Measurements from ENCODE around the gene P3H2.
"Not testable (repeated sequence)": the region's sequence is repeated elsewhere in the genome, so short reads cannot be mapped to it uniquely, and the experiment has no call there.

Gene P3H2

DNA sequence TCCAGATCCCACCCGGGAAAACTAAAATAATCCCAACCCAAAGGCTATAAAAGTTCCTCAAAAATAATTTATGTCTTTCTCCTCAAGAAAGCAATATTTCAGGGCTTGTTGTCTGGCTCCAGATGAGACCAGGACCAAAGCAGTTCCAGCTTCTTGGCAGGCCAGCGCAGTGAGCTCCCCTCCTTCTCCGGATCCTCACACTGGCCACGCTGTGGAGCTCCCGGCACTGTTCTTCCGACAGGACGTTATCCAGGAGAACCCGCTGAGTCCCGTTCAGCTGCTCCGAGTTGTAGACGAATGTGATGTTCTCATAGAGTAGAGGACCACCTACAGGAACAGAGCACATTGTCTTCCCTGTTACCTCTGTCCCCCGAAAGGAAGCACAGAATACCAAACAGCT, 146.3 kb downstream of the P3H2 start:
- no peak for DNase-seq

DNA sequence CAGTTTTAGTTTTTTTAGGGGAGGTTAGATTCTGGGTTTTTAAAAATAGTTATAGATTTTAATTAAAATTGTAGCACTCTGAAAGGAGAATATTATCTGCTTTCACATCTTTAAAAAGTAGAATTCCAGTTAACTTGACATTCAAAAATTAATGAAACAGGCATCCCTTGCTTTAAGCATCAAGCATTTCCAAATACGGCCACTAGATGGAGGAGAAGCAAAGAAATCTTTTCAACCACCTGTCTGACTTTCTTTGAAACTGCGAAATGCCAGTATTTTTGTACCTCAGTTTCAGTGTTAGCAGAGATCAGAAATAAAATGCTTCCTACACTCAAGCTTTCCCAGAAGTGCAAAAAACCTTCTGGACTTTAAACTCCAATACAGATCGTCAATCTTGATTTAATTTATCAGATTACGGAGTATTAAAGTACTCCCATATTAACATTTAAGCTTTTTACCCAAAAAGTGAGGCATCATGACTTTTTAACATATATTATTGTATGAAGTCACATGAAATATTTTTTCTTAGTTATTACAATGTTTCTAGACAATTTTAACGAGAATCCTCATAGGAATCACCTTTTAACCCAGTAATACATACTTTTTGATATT, 153.3 kb downstream of the P3H2 start:
- DNase-seq, result peak; percentile 18

DNA sequence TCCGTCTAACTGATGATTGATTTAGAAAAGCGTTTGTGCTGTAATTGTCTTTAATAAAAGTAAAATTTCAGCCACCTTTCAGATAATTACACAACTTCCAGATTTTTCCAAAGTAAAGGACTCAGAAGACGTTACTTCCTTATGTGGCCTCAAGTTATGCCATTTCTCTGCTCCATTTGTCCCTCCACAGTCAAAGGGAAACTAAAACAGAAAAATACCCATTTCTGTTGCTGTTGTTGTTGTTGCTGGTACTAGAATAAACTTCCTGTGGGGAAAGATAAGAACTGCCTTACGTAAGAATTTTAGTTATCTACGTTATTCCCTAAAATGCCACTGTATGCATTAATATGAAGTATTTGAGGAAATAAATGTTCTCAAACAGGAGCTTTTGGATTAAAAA, 153.9 kb downstream of the P3H2 start:
- no peak for DNase-seq

DNA sequence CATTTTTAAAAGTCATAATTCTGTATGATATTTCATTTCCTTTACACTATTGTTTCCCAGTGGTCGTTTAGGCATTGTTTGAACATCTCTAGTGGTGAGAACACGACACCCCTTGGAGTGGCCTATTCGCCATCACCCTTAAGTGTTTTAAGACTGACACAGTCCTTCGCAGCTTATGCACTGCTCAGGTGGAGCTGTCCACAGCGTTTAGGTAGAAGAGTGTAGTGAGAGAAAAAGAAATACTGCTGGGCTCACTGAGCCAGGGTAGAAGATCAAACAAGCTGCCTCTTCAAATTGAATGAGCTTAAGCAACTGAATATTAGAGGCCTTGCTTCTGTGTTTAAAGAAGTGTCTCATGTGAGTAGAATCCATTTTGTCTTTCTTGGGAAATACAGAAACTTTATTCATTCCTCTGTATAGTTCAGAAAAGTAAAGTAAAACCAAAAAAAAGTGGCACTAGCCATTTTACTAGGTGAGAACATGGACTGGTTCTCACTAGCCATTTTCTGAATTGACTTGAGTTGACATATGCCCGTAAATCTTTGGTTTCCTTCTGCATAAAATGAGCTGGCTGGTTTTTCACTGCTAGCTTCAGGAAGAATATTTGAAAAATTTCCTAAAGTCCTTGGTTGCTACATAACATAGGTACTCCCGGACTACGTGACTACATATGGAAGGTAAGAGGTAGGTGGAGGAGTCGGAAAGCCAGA, 155.9 kb downstream of the P3H2 start:
- no peak for DNase-seq

- DNase-seq, result no peak
These were observed 158.2 kb downstream of the P3H2 start for GRCh38 chr3:189962466-189962865.

DNA sequence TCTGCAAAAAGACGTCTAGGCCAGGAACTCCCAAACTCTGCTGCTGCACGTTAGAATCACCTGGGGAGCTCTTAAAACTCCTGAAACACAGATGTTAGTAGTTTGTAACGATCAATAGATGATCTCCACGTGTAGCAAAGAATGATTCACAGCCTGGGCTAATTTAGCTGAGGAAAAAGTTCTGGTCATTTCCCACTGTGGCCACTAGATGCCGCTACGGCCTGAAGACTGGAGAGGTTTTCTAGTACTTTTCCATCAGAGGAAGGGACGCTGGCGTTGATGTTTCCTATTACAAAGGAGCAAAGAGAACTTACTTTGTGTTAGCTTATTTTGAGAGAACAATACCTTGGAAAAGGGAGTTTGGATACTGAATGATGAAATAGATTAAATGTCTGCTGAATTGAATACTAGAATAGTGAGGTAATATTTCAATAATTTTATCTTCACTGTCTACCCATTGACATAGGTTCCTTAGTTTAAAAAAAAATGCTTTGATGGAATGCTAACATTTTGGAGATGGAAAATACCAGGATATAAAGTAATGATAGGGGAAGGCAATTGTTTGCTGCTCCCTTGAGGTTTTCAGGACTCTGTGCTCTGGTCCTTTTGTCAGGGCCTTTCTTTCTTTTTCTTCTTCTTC, 159.1 kb downstream of the P3H2 start:
- DNase-seq, result peak; percentile 10

- not testable (repeated sequence) for DNase-seq
These were observed 159.6 kb downstream of the P3H2 start for GRCh38 chr3:189961086-189961485.

DNA sequence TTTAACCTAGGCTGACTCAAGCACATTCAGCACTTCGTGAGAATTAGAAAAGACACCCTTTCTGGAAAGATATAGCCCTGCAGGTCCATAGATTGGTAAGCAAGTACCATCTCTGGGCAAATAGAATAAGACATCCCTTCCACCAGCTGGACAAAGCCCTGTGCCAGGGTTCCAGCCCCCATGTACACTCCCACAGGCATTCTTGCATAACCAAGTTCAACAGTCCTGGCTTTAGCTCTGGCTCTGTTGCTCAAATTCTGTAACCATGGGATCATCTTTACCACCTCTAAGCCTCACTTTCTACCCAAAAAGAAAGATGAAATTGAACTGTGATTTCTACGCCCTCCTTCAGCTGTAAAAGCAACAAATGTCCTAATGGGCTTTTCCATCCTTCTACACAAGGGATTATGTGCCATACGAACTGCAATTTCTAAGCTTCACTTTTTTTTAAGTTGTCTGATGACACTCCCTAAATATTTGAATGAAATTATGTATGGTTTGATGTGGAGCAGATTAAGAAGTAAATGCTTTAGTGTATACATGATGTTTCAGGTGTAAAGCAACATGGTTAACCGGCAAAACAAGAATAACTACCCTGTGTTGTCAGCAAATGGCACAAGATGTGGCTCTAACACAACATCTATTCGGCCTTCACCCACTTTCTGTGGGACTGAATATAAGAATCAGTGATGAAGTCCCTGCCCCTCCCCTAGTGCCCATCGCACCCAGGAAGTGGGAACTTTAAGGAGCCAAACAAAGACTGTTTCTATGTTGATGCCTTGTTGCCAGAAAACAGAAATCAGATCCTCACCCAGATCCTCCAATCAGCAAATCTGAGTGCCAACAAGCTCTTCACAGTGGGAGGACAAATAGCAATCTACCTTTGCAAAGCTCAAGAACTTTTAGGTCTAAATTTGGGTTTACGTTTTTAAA, 165.7 kb downstream of the P3H2 start:
- no peak for DNase-seq

- DNase-seq, result no peak
These were observed 167.1 kb downstream of the P3H2 start for GRCh38 chr3:189953551-189953950.

- DNase-seq, result no peak
These were observed 168.4 kb downstream of the P3H2 start for GRCh38 chr3:189952272-189952671.

DNA sequence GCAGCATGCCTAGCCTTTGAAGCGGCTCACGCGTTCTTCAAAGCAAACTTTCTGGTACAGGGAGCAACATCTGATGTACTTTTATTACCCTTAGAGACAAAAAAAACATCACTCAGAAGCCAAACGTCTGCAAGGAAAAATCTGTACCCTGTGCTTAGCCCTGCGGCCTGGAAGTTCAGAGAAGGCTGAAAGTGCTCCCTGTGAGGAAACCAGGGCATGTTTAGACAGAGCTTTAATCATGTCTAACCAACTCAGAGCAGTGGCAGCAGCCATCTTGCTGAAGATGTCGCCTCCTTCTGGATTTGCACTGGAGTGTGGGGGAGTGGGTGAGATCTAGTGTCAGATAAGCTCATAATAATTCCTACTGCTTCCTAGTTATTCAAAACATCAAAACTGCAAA, 170.4 kb downstream of the P3H2 start:
- no peak for DNase-seq

GRCh38 chr3:189949580-189949979, 171.1 kb downstream of the P3H2 start:
- no peak for DNase-seq

DNA sequence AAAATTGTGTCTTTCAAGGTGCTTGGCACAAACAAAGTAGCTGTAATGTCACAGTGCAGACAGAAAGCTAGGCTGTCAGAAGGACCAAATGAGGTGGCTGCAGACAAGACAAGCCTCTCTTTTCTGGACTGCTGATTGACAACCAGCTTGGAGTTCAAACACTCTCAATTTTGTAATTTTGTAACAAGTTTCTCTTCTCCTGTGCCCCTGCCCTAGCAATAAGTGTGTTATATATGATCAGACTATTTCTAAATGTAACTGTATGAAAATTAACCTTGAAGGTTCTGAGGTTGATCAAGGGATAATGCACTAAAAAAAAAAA, 172.0 kb downstream of the P3H2 start:
- DNase-seq, result no peak

DNA sequence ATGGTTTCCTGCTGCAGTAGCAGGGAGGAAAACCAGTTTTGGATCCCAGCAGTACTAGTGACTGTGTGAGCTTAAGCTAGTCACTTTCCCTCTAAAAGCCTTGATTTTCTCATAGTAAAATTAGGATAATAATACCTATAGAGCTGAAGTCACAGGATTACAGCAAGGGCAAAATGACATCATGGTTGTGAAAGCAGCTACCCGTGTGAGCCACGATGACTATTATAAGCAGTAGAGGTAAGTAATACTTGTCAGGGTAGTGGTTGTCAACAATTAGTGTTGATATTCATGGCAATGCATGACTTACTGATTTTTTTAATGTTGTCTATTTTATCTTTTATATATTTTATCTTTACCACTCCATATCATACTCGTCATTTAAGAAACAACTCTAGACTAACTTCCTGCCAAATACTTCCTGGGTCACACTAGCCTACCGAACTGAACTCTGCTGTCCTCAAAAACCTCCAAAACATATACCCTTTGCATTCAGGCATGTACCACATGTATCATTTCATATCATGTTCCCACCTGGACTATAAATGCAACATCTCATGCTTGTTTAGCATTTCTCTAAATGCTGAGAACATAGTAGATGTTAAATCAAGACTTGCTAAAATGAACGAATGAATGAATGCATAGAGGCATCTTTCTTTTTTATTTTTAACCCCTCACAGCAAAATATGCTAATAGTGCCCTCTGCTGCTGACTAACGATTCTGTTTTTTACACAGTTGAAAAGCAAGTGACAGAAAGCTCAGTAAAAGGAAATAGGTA, 172.6 kb downstream of the P3H2 start:
- DNase-seq, result no peak

GRCh38 chr3:189947068-189947467, 173.6 kb downstream of the P3H2 start:
- no peak for DNase-seq

- no peak for DNase-seq
These were observed 174.6 kb downstream of the P3H2 start for GRCh38 chr3:189945935-189946709.

- DNase-seq, result no peak
These were observed 176.2 kb downstream of the P3H2 start for GRCh38 chr3:189944285-189945145.

DNA sequence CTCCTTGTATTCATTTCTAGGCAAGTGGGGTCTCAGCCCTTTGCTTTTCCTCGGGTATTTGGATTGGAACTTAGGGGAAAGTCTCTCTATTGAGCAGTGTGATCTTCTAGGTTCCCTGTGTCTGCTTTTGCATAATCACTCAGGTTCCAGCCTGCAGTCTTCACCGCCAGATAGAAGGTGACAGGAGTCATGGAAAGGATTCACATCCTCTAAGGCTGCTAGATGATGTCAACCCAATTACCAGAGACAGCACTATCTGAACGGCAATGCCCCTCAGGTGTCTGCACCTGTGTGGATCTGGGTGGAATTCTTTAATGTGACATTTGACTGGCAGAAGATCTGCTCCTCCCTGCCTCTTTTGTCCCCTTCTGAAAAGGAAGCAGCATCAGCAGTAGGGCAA, 177.7 kb downstream of the P3H2 start:
- DNase-seq, result no peak

- no peak for DNase-seq
These were observed 179.0 kb downstream of the P3H2 start for GRCh38 chr3:189941679-189942078.

DNA sequence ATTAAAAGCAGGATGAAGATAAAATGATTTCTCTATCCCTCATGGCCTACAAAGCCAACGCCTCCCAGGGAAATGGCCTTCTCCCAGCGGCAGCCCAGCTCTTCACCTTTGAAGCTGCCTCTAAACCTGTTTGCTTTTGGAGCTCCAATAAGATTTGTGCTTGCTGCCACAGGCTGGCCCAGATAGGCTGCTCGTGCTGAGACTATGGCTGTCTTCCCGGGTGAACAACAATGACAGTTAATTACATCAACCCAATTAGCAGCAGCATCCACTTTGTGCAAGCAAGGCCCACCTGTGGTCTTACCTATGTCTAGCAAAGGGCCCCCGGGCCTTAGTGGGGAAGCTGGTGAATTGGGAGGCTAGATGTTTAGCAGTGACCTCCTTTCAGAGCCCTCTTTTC, 179.6 kb downstream of the P3H2 start:
- no peak for DNase-seq

Data from NCI-H1048 (cell line).